ENCODE results near the gene CSF1R. TPM values are rescaled to one million over a fixed set of nuclear protein-coding genes. Genes with fewer than 3 reads are reported as not detected.

Gene CSF1R
- total and polyA plus RNA-seq, 2 donors (not counting 3 experiments of a cell fraction or from before 2014, with no cell fraction given), result not detected

GRCh38 chr5:150067405-150067960 lies 18.9 kb downstream of the CSF1R start:
- no peak for DNase-seq (ENCODE audit: low read depth, low spot score)
- no peak for FAIRE-seq
- H3K27me3 ChIP-seq (ENCODE audit: control insufficient read depth in 2 of 2, insufficient read depth in 2 of 2, low read length in 2 of 2), result no peaks in the 10 kb centered on the region
- peak overlapping the region; percentile 25 for H3K4me2 ChIP-seq (ENCODE audit: insufficient read depth, low read length)
- peaks cover 29% of the 10 kb centered on the region for H3K4me1 ChIP-seq (ENCODE audit: control insufficient read depth, extremely low read depth, insufficient read depth, low read length)
- CTCF ChIA-PET, result interaction anchor here (1.0 to 1.4 kb wide), 3 partner anchors 13 to 15 kb away, joined by 3 to 4 read pairs (median 3); no protein-coding TSS in a partner anchor
- dilution Hi-C loops (cut with MboI; ENCODE audit: extremely low pct_ligation_motif_present, low sequenced_read_pairs), result no loop called here
- H3K36me3 ChIP-seq (ENCODE audit: control insufficient read depth in 2 of 2, extremely low read depth in 1 of 2, insufficient read depth in 2 of 2, low read length in 2 of 2), result no peaks in the 10 kb centered on the region
- POLR2A ChIA-PET, result no interaction called here
- no peak overlapping the region for H3K27ac ChIP-seq (ENCODE audit: insufficient read depth, low read depth, low read length)
- no peak overlapping the region for H3K4me3 ChIP-seq (replicated peaks in 1 of 3; ENCODE audit: insufficient read depth in 1 of 3, low read depth in 1 of 3, low read length in 3 of 3)
- no peak for TF ChIP-seq MYC (IDR thresholded peaks at IDR 0.05; ENCODE audit: low read depth, low read length)
- TF ChIP-seq JUN (IDR thresholded peaks at IDR 0.05; ENCODE audit: borderline replicate concordance, insufficient read depth, insufficient read length, low read depth), result no peak
- no peak for TF ChIP-seq GATA2 (IDR thresholded peaks at IDR 0.05; ENCODE audit: insufficient read depth, insufficient read length, low read depth, low read length)
- TF ChIP-seq MAX (IDR thresholded peaks at IDR 0.05; ENCODE audit: insufficient read depth, insufficient read length), result no peak
- no peak for TF ChIP-seq POLR2A (IDR thresholded peaks at IDR 0.05; ENCODE audit: low read depth, low read length)
- TF ChIP-seq FOS (IDR thresholded peaks at IDR 0.05; ENCODE audit: borderline replicate concordance, insufficient read depth, low read length), result no peak
- TF ChIP-seq CTCF (IDR thresholded peaks at IDR 0.05; ENCODE audit: extremely low read depth in 1 of 2, insufficient read depth in 1 of 2, low read depth in 1 of 2, low read length in 2 of 2), result no peak
- no peak for TF ChIP-seq POLR2AphosphoS5 (IDR thresholded peaks at IDR 0.05; ENCODE audit: insufficient read depth, low read depth, low read length)
- no peak for TF ChIP-seq EZH2 (IDR thresholded peaks at IDR 0.05; ENCODE audit: borderline replicate concordance, low read depth, low read length, severe bottlenecking)
- H3K79me2 ChIP-seq (ENCODE audit: control insufficient read depth, insufficient read depth, low read length), result no peaks in the 10 kb centered on the region
- intact Hi-C loops (cut with micrococcal nuclease), result no loop called here
- H3K9ac ChIP-seq (replicated peaks; ENCODE audit: extremely low read depth, insufficient read depth, low read length), result no peak overlapping the region
- BruUV-seq (replicated peaks), result no TSS peak
- H2AFZ ChIP-seq (ENCODE audit: low read depth, low read length), result no peak overlapping the region
- H4K20me1 ChIP-seq (replicated peaks; ENCODE audit: control insufficient read depth, extremely low read depth, insufficient read depth, low read length), result no peaks in the 10 kb centered on the region
- H3K9me3 ChIP-seq (replicated peaks; ENCODE audit: control insufficient read depth, insufficient read depth, low read length), result no peaks in the 10 kb centered on the region
- no peaks in the 10 kb centered on the region for H3K9me1 ChIP-seq (replicated peaks; ENCODE audit: control insufficient read depth, extremely low read depth, insufficient read depth, low read length)
